HG02870 (cell line): ENCODE data around the gene LRMDA.

Source experiments
- ATAC-seq: cut with Tn5 transposase; IDR thresholded peaks from one replicate; pipeline ENCODE4 v1.9.1; 2021; ENCODE audit warnings: mild to moderate bottlenecking, moderate library complexity; ENCODE audit not compliant: unreplicated experiment

Gene LRMDA

GRCh38 chr10:75884808-75885207, 453.4 kb downstream of the LRMDA start:
- no peak for ATAC-seq

DNA sequence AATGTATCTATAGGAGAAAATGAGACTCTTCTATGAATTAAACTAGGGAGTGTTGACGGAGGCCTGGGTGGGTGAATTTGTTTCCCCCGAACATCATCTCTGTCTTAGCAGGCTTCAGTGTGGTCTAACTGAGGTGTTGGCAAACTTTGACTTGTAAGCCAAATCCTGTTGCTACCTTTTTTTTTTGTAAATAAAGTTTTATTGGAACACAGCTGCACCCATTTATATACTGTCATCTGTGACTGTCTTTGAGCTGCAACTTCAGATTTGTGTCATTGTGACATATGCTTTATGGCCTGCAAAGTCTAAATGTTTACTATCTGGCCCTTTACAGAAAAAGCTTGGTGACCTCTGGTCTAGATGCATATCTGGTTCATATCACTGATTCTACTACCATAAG, 455.9 kb downstream of the LRMDA start:
- ATAC-seq = no peak

GRCh38 chr10:75887992-75888680, 456.7 kb downstream of the LRMDA start:
- ATAC-seq = no peak

DNA sequence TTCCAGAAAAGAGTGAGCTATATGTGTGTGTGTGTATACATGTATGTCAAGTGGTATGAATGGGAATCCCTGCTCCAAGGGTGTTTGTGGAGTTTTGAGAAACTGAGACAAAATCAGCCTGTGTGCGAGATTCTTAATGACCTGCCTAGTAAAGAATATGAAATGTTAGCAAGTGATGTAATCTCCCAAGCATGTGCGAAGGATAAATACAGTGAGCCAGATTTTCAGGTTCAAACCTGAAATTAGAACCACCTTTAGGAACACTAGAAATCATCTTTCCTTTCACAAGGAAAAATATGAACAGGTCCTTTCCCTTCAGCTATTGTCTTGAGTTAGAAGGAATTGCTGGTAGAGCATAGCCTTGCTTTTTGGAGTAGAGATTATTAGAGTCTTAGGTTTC, 457.6 kb downstream of the LRMDA start:
- no peak for ATAC-seq

DNA sequence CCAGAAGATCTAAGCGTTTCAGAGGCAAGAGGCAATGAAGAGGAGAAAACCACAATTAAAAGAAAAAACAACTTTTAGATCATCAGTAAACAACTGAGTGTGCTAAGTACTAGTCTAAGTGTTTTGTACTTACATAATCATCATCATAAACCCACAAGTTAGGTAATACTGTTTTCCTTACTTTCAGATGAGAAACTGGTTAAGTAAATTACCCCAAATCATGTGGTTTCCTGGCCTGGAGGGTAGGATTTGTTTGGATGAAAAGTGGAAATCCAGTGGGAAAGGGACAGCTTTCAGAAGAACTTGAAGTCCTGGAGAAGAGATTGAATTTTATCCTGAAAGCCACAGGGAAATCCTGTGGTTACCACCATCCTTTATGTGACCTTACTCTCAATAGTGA, 463.3 kb downstream of the LRMDA start:
- ATAC-seq = no peak

GRCh38 chr10:75895259-75895658, 463.8 kb downstream of the LRMDA start:
- ATAC-seq = no peak

DNA sequence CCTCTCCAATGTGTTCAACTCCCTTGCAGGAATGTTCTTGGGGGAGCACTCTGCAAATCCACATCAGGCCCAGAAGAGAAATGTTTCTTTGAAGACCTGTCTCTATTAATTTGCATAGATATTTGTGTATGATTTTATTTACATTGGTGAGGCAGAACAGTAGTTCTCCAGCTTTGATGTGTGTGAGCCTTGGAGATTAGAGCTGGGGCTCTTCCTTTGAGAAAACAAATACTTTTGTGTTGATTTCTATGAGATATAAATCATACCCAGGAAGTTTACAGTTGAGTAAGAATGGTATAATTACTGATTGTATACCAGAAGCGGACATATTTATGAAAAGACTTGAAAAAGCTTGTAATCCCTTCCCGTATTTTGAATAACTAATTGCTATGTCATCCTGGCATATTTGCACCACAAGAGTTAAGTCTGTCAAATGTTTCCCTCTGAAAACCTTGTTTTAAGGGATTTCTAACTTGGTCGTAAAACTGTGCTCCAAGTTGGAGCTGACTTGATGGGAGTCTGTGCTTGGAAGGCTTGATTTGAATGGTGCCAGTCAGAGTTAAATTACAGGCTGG, 468.5 kb downstream of the LRMDA start:
- ATAC-seq = no peak

DNA sequence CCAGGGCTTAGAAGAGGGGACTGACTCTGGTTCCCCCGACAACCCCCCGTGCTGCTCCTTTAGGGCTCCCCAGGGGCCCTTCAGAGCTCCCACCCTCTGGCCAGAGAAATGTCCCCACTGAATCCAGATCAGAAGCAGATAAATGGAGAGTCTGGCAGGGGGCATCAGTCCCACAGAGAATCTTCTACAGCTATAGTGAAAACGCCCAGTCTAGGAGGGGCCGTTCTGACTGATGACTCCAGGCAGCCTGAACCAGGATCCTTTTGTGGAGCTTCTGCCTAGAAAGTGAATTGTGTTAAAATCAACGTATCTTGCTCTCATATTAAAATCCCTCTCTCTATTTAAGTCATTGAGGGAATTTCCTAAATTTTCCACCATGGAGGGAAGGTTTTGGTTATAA, 471.4 kb downstream of the LRMDA start:
- no peak for ATAC-seq

- ATAC-seq = no peak
Measured at GRCh38 chr10:75904499-75905283, 473.3 kb downstream of the LRMDA start.

- ATAC-seq = no peak
Measured at GRCh38 chr10:75905490-75905889, 474.1 kb downstream of the LRMDA start.

- no peak for ATAC-seq
Measured at GRCh38 chr10:75910032-75910431, 478.6 kb downstream of the LRMDA start.

- ATAC-seq = no peak
Measured at GRCh38 chr10:75911426-75911825, 480.0 kb downstream of the LRMDA start.

GRCh38 chr10:75916906-75917305, 485.5 kb downstream of the LRMDA start:
- ATAC-seq = no peak

- no peak for ATAC-seq
Measured at GRCh38 chr10:75919913-75920312, 488.5 kb downstream of the LRMDA start.

DNA sequence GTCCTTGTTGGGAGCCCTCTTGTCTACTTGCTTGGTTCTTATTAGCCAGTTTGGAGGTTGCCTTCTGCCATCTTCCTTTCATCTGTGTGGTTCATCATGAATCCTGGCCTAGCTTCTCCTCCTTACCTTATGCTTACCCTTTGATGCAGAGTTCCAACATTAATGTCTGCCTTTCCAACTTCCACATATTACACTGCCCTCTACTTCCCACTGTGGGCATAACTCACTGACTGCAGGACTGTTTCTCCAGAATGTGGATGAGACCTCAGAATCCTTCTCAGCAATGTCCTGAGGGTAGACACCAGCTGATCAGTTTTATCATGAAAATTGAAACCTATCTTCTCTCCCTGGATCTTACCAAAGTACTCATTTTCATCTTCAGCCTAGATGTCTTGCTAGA, 491.0 kb downstream of the LRMDA start:
- ATAC-seq = no peak

DNA sequence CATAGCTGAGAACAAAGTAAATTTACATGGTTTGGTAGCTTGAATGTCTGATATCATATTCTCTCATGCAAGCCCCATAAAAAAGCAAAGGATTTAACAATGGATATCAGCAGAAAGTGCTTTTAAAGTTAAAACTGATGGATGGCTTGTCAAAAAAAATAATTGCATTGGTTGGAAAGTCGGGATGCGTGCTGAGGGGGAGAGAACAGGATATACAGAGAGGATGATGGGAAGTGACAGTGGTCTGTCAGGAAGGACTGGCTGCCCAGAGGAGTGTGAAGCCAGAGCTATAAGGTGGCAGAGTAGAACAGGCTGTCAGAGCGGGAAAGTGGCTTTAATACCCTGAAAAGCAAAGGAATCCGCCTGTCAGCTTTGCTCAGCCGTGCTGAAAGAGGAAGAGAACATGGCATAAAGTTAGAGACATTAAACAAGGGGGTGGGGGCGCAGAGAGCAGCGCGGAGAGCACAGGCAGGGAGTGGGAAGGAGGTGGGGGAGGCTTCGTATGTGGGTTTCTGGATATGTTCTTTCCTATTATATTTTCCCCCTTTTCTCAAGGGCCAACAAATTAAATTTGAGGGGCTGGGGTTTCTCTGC, 493.0 kb downstream of the LRMDA start:
- no peak for ATAC-seq

GRCh38 chr10:75925999-75926398, 494.6 kb downstream of the LRMDA start:
- ATAC-seq = no peak

GRCh38 chr10:75926763-75927162, 495.3 kb downstream of the LRMDA start:
- ATAC-seq = no peak

GRCh38 chr10:75928231-75928630, 496.8 kb downstream of the LRMDA start:
- no peak for ATAC-seq

DNA sequence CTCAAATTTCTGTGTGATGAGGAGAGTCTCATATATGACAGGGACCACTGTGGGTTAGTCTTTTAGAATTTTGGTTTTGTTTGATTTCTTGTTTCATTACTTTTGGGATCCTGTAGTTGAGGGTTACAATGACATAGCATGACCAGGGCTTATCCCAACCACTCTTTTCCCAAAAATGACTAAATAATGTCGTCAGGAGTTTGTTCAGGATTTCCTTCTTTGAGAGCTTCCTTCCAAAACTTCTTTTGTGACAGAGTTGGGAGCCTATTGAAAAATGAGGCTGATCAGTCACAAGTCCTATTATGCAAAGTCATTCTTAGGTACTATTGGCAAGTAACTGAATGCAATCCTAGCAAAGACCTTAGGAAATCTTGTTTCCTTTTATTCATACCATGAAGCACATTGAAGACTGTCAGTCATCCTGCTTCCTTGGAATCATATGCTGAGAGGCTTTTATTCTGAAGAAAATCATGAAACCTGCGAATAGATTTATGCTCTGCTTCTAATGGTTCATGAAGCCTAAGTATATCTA, 498.3 kb downstream of the LRMDA start:
- ATAC-seq = no peak

GRCh38 chr10:75932921-75933320, 501.5 kb downstream of the LRMDA start:
- peak; percentile 55 for ATAC-seq

- no peak for ATAC-seq
Measured at GRCh38 chr10:75935240-75935639, 503.8 kb downstream of the LRMDA start.
